ENCODE measurements around the gene NDUFV2.

Gene NDUFV2

DNA sequence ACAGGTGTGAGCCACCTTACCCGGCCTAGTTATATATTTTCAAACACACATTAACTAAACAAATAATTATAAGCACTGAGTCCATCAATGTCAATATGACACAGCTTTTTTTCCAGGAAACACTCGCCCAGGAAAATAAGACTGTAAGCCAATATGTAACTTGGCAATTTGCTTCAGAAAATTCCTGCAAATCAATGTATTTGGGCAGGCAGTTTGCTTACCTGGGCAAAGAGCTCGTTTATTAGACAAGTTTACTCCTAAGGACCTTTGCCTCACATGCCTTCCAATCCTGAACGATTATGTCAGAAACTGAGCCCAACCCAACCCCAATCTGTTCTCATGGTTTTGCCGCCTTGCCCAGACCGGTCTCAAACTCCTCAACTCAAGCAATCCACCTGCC lies 34.7 kb upstream of the NDUFV2 start:
- TF ChIP-seq ZFP30 (CRISPR knock-in tag; IDR thresholded peaks at IDR 0.05) (no peak), CSDC2 (CRISPR knock-in tag; IDR thresholded peaks at IDR 0.05) (no peak), GLIS3 (CRISPR knock-in tag; IDR thresholded peaks at IDR 0.05) (no peak), ARNTL (CRISPR knock-in tag; IDR thresholded peaks at IDR 0.05; ENCODE audit: borderline replicate concordance, low read depth) (no peak), SNAI2 (CRISPR knock-in tag; IDR thresholded peaks at IDR 0.05) (no peak), BACH2 (CRISPR knock-in tag; IDR thresholded peaks at IDR 0.05; ENCODE audit: borderline replicate concordance) (no peak), ESRRG (CRISPR knock-in tag; IDR thresholded peaks at IDR 0.05) (no peak), OSR1 (CRISPR knock-in tag; IDR thresholded peaks at IDR 0.05) (no peak), ZNF70 (CRISPR knock-in tag; IDR thresholded peaks at IDR 0.05) (no peak), TCF4 (CRISPR knock-in tag; IDR thresholded peaks at IDR 0.05; ENCODE audit: borderline replicate concordance) (no peak)
- TF ChIP-seq, protein P1, sequence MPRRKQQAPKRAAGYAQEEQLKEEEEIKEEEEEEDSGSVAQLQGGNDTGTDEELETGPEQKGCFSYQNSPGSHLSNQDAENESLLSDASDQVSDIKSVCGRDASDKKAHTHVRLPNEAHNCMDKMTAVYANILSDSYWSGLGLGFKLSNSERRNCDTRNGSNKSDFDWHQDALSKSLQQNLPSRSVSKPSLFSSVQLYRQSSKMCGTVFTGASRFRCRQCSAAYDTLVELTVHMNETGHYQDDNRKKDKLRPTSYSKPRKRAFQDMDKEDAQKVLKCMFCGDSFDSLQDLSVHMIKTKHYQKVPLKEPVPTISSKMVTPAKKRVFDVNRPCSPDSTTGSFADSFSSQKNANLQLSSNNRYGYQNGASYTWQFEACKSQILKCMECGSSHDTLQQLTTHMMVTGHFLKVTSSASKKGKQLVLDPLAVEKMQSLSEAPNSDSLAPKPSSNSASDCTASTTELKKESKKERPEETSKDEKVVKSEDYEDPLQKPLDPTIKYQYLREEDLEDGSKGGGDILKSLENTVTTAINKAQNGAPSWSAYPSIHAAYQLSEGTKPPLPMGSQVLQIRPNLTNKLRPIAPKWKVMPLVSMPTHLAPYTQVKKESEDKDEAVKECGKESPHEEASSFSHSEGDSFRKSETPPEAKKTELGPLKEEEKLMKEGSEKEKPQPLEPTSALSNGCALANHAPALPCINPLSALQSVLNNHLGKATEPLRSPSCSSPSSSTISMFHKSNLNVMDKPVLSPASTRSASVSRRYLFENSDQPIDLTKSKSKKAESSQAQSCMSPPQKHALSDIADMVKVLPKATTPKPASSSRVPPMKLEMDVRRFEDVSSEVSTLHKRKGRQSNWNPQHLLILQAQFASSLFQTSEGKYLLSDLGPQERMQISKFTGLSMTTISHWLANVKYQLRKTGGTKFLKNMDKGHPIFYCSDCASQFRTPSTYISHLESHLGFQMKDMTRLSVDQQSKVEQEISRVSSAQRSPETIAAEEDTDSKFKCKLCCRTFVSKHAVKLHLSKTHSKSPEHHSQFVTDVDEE (CRISPR knock-in tag; IDR thresholded peaks at IDR 0.05), result no peak
- ATAC-seq, result no peak

DNA sequence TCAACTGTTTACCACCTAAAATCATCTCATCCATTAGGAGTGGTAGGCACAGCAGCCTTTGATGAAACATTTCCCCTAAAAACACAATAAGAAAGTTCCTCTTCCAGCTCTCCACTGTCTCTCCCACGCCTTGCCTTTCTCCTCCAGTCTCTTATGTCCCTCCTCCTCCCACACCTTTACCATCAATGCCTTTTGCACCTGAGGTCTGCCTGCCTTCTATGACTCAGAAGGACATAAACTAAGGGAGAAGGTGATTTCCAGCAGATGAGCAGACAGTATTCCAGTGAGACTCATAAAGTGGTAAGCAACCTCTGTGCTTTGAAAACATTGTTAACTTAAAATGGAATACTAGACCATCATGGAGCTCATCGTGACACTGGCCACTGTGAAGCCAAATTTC lies 34.2 kb upstream of the NDUFV2 start:
- ATAC-seq, result no peak
- TF ChIP-seq ZNF70 (CRISPR knock-in tag; IDR thresholded peaks at IDR 0.05), result no peak
- TF ChIP-seq TOX (CRISPR knock-in tag; IDR thresholded peaks at IDR 0.05; ENCODE audit: borderline replicate concordance), result no peak

DNA sequence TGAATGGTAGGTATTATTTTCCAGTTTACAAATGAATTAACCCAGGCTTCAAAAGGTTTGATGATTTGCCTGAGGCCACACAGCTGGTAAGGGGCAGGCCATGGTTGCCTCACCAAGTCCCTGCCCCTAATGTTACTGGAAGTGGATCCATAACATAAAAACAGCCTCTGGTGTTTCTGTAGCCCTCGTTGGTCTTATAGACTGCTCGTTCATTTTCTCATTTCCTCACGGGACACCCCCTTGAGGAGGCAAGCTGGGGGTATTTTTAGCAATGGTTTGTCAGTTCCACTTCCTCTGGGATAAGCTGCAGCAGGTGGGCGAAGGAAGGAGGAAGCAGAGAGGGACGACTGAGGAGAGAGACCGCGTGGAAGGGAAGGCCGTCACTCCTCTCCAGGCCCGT lies 32.9 kb upstream of the NDUFV2 start:
- TF ChIP-seq ISL1 (CRISPR knock-in tag; IDR thresholded peaks at IDR 0.05) (no peak), ZNF8 (CRISPR knock-in tag; IDR thresholded peaks at IDR 0.05) (no peak)

DNA sequence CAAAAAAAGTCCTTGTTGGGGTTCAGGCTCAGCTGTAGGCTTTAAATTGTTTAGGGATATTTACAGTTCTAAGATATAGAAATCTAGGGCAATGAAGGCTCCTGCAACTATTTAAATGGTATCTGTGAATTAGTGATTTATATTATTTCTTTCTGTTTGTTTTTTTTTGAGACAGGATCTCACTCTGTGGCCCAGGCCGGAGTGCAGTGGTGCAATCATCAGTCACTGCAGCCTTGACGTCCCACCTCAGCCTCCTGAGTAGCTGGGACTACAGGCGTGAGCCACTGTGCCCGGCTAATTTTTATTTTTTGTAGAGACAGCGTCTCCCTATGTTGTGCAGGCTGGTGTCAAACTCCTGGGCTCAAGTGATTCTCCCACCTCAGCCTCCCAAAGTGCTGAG lies 32.3 kb upstream of the NDUFV2 start:
- TF ChIP-seq GLIS3 (CRISPR knock-in tag; IDR thresholded peaks at IDR 0.05), result no peak
- TF ChIP-seq, protein P2, sequence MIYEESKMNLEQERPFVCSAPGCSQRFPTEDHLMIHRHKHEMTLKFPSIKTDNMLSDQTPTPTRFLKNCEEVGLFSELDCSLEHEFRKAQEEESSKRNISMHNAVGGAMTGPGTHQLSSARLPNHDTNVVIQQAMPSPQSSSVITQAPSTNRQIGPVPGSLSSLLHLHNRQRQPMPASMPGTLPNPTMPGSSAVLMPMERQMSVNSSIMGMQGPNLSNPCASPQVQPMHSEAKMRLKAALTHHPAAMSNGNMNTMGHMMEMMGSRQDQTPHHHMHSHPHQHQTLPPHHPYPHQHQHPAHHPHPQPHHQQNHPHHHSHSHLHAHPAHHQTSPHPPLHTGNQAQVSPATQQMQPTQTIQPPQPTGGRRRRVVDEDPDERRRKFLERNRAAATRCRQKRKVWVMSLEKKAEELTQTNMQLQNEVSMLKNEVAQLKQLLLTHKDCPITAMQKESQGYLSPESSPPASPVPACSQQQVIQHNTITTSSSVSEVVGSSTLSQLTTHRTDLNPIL (CRISPR knock-in tag; IDR thresholded peaks at IDR 0.05; ENCODE audit: low read depth), result no peak
- TF ChIP-seq OSR1 (CRISPR knock-in tag; IDR thresholded peaks at IDR 0.05), result no peak
- no peak for ATAC-seq

More for the DNA sequence above, 32.9 kb upstream of the NDUFV2 start:
- ATAC-seq, result no peak

DNA sequence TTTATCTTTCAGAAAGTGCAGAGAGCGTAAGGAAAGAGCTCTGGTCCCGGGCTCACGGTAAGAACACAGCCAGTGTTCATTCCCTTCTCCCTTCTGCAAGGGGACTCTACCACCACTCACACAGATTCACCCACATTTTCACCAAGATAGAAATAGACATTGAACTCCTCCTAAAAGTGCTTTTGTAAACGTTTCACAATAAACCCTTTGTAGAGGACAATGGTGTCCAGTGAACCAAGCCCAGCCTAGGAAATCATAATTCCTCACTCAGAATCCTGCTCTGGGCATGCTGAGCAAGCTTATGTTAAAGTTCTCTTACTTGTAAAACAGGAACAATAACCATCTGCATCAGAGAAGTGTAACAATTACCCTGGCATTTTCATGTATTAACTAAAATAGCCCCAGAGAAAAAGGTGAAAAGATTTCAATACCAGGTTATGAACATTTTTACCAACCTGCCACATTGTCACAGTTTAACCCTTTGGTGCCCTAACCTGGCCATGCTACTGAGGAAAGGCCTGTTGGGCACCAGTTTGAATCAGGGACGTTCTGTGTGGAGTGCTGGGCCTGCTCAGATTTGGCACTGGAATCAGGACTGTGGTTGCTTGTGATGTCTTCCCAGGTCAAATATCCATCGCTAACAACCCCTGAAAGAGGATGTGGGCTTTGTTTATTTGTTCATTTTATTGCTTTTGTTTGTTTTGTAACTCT lies 22.5 kb upstream of the NDUFV2 start:
- ATAC-seq, result no peak
- TF ChIP-seq, protein P3, sequence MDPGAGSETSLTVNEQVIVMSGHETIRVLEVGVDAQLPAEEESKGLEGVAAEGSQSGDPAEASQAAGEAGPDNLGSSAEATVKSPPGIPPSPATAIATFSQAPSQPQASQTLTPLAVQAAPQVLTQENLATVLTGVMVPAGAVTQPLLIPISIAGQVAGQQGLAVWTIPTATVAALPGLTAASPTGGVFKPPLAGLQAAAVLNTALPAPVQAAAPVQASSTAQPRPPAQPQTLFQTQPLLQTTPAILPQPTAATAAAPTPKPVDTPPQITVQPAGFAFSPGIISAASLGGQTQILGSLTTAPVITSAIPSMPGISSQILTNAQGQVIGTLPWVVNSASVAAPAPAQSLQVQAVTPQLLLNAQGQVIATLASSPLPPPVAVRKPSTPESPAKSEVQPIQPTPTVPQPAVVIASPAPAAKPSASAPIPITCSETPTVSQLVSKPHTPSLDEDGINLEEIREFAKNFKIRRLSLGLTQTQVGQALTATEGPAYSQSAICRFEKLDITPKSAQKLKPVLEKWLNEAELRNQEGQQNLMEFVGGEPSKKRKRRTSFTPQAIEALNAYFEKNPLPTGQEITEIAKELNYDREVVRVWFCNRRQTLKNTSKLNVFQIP (CRISPR knock-in tag; IDR thresholded peaks at IDR 0.05; ENCODE audit: borderline replicate concordance, low read depth), result no peak
- TF ChIP-seq ZNF565 (CRISPR knock-in tag; conservative IDR thresholded peaks at IDR 0.05; ENCODE audit: low read depth) (no peak), GLIS3 (CRISPR knock-in tag; IDR thresholded peaks at IDR 0.05) (no peak), ISL1 (CRISPR knock-in tag; IDR thresholded peaks at IDR 0.05) (no peak), ZNF70 (CRISPR knock-in tag; IDR thresholded peaks at IDR 0.05) (no peak), RARB (CRISPR knock-in tag; IDR thresholded peaks at IDR 0.05) (no peak), SNAI2 (CRISPR knock-in tag; IDR thresholded peaks at IDR 0.05) (no peak)
- TF ChIP-seq, protein P4, sequence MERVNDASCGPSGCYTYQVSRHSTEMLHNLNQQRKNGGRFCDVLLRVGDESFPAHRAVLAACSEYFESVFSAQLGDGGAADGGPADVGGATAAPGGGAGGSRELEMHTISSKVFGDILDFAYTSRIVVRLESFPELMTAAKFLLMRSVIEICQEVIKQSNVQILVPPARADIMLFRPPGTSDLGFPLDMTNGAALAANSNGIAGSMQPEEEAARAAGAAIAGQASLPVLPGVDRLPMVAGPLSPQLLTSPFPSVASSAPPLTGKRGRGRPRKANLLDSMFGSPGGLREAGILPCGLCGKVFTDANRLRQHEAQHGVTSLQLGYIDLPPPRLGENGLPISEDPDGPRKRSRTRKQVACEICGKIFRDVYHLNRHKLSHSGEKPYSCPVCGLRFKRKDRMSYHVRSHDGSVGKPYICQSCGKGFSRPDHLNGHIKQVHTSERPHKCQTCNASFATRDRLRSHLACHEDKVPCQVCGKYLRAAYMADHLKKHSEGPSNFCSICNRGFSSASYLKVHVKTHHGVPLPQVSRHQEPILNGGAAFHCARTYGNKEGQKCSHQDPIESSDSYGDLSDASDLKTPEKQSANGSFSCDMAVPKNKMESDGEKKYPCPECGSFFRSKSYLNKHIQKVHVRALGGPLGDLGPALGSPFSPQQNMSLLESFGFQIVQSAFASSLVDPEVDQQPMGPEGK (CRISPR knock-in tag; IDR thresholded peaks at IDR 0.05; ENCODE audit: borderline replicate concordance), result no peak
- TF ChIP-seq, protein P2 (CRISPR knock-in tag; IDR thresholded peaks at IDR 0.05; ENCODE audit: low read depth), result no peak
